Neural cell (in vitro differentiated cells): ENCODE results near the gene ADGRL1. TPM values are rescaled to one million over a fixed set of nuclear protein-coding genes. Genes with fewer than 3 reads are reported as not detected.
"Not testable (repeated sequence)": the region's sequence is repeated elsewhere in the genome, so short reads cannot be mapped to it uniquely, and the experiment has no call there.

ENCODE experiments used
- H2AFZ ChIP-seq: fragments of 200-600, 300-800 bp; sonication (generic), shearing (Covaris generic); 2 replicates; pipeline ENCODE4 v1.6.0; 2014; ENCODE audit warnings: low read depth, mild to moderate bottlenecking, antibody characterized with exemption, low read length, moderate library complexity
- H3F3A ChIP-seq: fragments of 200-600 bp; shearing (Covaris generic); 2 replicates; pipeline ENCODE4 v1.6.1; 2016; ENCODE audit warnings: mild to moderate bottlenecking, moderate library complexity, mixed read lengths, antibody characterized with exemption, low read length; ENCODE audit not compliant: insufficient read depth, poor library complexity, severe bottlenecking
- H3K27ac ChIP-seq: fragments of 200-600, 300-800 bp; sonication (generic), shearing (Covaris generic); 2 replicates; pipeline ENCODE4 v1.5.1; 2014; ENCODE audit warnings: mild to moderate bottlenecking, low read length, moderate library complexity
- H3K27me3 ChIP-seq: fragments of 300-800, 200-600 bp; sonication (generic), shearing (Covaris generic); 2 replicates; pipeline ENCODE4 v1.6.0; 2014; ENCODE audit warnings: mild to moderate bottlenecking, low read depth, low read length, moderate library complexity; ENCODE audit not compliant: insufficient read depth
- H3K36me3 ChIP-seq: fragments of 300-800, 200-600 bp; sonication (generic), shearing (Covaris generic); 2 replicates; pipeline ENCODE4 v1.5.1; 2014; ENCODE audit warnings: mild to moderate bottlenecking, antibody characterized with exemption, low read length, moderate library complexity; ENCODE audit not compliant: insufficient read depth
- H3K4me2 ChIP-seq: fragments of 300-800, 200-600 bp; sonication (generic), shearing (Covaris generic); 2 replicates; pipeline ENCODE4 v1.6.0; 2014; ENCODE audit warnings: mild to moderate bottlenecking, low read length
- H3K4me3 ChIP-seq: fragments of 300-800, 200-600 bp; sonication (generic), shearing (Covaris generic); 2 replicates; pipeline ENCODE4 v1.5.1; 2014; ENCODE audit warnings: mild to moderate bottlenecking, low read length, moderate library complexity
- H3K79me2 ChIP-seq: fragments of 200-600 bp; shearing (Covaris generic); replicated peaks from 2 replicates; pipeline ENCODE4 v1.6.0; 2014; ENCODE audit warnings: mild to moderate bottlenecking, low read length, moderate library complexity; ENCODE audit not compliant: insufficient read depth
- H3K9ac ChIP-seq: fragments of 300-800, 200-600 bp; sonication (generic), shearing (Covaris generic); 2 replicates; pipeline ENCODE4 v1.6.1; 2016; ENCODE audit warnings: mild to moderate bottlenecking, low read length, mixed read lengths
- H3K9me2 ChIP-seq: fragments of 200-600 bp; shearing (Covaris generic); 2 replicates; pipeline ENCODE4 v1.6.1; 2016; ENCODE audit warnings: mild to moderate bottlenecking, low read length, mixed read lengths; ENCODE audit not compliant: insufficient read depth
- H3K9me3 ChIP-seq: fragments of 200-600, 300-800 bp; sonication (generic), shearing (Covaris generic); 2 replicates; pipeline ENCODE4 v1.6.1; 2016; ENCODE audit warnings: mild to moderate bottlenecking, mixed run types, low read length, moderate library complexity, mixed read lengths
- H4K20me1 ChIP-seq: fragments of 200-600 bp; shearing (Covaris generic); 2 replicates; pipeline ENCODE4 v1.6.1; 2016; ENCODE audit warnings: mild to moderate bottlenecking, mixed run types; ENCODE audit not compliant: insufficient read depth
- EP300 ChIP-seq: fragments of 450-650 bp; conservative IDR thresholded peaks from 2 replicates; pipeline ENCODE4 v1.6.1; 2014; ENCODE audit warnings: antibody characterized with exemption, mild to moderate bottlenecking, moderate library complexity; ENCODE audit not compliant: poor library complexity, severe bottlenecking
- MXI1 ChIP-seq: fragments of 450-650 bp; conservative IDR thresholded peaks from 2 replicates; pipeline ENCODE4 v1.6.1; 2014; ENCODE audit warnings: antibody characterized with exemption, mild to moderate bottlenecking; ENCODE audit not compliant: poor library complexity, severe bottlenecking
- POLR2AphosphoS5 ChIP-seq: IDR thresholded peaks from 2 replicates; pipeline ENCODE4 v1.6.1; 2012
- SMC3 ChIP-seq: fragments of 450-650 bp; conservative IDR thresholded peaks from 2 replicates; pipeline ENCODE4 v1.6.1; 2014; ENCODE audit warnings: antibody characterized with exemption, mild to moderate bottlenecking, moderate library complexity; ENCODE audit not compliant: poor library complexity
- polyA minus RNA-seq: library from RNA; depleted of rRNA, polyadenylated mRNA; stranded (reverse); fragments of >200 nt; gene quantifications from 2 replicates; pipeline ENCODE4 v1.2.3, GENCODE V29; 2014
- polyA plus RNA-seq: library from polyadenylated mRNA; depleted of rRNA; stranded (reverse); fragments of >200 nt; gene quantifications from 2 replicates; pipeline ENCODE4 v1.2.3, GENCODE V29; 2014
- TF ChIP-seq, protein P1 (sequence below): IDR thresholded peaks from 2 replicates; pipeline ENCODE4 v1.6.1; 2012; ENCODE audit warnings: borderline replicate concordance

Gene ADGRL1
- polyA plus RNA-seq = 22.2 and 28.5 TPM in 2 replicates
- 90.3 and 92.8 TPM in 2 replicates for polyA minus RNA-seq

DNA sequence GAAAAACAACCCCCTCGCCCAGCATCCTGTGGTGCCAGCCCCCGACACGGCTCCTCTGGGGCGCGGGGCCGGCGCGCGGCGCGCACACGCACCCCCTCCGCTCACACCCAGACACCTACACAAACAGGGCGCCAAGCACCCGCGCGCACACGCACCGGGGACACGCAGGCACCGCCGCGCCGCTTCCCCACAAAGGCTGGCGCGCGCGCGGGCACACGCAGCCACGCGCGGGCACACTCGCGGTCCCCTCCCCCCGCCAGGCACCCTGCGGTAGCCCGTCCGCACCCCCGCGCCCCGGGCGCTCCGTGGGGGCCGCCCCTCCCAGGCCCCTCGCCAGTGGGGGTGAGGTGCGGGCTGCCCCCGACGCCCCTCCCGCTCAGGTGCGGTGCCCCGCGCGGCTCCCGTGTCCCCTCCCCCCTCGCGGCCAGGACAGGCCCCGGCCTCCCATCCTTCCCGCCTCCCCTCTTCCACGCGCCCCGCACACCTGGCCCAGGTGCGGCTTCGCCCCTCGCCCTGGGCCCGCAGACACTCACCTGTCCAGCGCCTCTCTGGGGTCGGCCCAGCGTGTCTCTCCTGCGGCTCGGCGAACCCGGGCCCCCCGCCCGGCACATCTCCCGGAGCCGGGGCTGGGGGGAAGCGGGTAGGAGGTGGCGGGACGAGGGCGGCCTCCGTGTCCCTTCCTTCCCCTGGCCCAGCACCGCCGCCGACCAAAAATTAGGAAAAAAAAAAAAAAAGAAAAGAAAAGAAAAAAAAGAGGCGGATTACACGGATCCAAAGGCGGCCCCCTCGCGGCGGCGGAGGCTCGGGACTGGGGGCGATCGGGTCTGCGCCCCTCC, at the start of gene ADGRL1:
Gene ADGRL1, minus strand, starts transcription at position 718 of the 836 bp plus-strand sequence. CDS start 22,567 bp downstream, outside the sequence.
- not testable (repeated sequence) for H4K20me1 ChIP-seq, H3K9me3 ChIP-seq, H3F3A ChIP-seq, H2AFZ ChIP-seq, H3K27me3 ChIP-seq, H3K9me2 ChIP-seq, H3K36me3 ChIP-seq
- Histone ChIP-seq H3K4me3 (peak within 1 kb of the TSS; percentile 75), H3K27ac (peak within 1 kb of the TSS; percentile 90), H3K9ac (peak within 1 kb of the TSS; percentile 88), H3K4me2 (peak within 1 kb of the TSS; percentile 46), H3K79me2 (peaks cover 32% of the 10 kb centered on the region)
- peak; percentile 34 for TF ChIP-seq EP300
- peak; percentile 59 for TF ChIP-seq MXI1
- peak; percentile 47 for TF ChIP-seq POLR2AphosphoS5
- peak; percentile 22 for TF ChIP-seq SMC3
- TF ChIP-seq, protein P1, sequence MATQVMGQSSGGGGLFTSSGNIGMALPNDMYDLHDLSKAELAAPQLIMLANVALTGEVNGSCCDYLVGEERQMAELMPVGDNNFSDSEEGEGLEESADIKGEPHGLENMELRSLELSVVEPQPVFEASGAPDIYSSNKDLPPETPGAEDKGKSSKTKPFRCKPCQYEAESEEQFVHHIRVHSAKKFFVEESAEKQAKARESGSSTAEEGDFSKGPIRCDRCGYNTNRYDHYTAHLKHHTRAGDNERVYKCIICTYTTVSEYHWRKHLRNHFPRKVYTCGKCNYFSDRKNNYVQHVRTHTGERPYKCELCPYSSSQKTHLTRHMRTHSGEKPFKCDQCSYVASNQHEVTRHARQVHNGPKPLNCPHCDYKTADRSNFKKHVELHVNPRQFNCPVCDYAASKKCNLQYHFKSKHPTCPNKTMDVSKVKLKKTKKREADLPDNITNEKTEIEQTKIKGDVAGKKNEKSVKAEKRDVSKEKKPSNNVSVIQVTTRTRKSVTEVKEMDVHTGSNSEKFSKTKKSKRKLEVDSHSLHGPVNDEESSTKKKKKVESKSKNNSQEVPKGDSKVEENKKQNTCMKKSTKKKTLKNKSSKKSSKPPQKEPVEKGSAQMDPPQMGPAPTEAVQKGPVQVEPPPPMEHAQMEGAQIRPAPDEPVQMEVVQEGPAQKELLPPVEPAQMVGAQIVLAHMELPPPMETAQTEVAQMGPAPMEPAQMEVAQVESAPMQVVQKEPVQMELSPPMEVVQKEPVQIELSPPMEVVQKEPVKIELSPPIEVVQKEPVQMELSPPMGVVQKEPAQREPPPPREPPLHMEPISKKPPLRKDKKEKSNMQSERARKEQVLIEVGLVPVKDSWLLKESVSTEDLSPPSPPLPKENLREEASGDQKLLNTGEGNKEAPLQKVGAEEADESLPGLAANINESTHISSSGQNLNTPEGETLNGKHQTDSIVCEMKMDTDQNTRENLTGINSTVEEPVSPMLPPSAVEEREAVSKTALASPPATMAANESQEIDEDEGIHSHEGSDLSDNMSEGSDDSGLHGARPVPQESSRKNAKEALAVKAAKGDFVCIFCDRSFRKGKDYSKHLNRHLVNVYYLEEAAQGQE = peak; percentile 30

DNA sequence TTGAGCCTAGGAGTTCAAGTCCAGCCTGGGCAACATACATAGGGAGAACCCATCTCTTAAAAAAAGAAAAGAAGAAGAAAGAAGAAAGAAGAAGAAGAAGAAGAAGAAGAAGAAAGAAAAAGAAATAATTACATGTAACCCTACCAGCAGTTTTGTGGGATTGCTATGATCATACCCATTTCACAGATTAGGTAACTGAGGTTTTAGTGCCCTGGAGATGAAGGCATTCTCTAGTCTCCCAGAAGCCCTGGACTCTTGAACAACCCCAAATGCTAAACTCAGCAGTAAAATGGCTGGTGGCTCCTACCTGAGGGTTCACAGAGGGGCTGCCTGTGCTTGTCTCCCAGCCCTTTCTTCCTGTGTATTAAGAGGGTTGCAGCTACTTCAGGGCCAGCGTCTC, 49.3 kb upstream of the ADGRL1 start:
- H2AFZ ChIP-seq, H3K36me3 ChIP-seq, H3K27me3 ChIP-seq, H3K79me2 ChIP-seq, H3K9me2 ChIP-seq, H4K20me1 ChIP-seq, H3K27ac ChIP-seq, H3K9me3 ChIP-seq, H3K4me2 ChIP-seq, H3F3A ChIP-seq, H3K9ac ChIP-seq, H3K4me3 ChIP-seq: not testable (repeated sequence)

DNA sequence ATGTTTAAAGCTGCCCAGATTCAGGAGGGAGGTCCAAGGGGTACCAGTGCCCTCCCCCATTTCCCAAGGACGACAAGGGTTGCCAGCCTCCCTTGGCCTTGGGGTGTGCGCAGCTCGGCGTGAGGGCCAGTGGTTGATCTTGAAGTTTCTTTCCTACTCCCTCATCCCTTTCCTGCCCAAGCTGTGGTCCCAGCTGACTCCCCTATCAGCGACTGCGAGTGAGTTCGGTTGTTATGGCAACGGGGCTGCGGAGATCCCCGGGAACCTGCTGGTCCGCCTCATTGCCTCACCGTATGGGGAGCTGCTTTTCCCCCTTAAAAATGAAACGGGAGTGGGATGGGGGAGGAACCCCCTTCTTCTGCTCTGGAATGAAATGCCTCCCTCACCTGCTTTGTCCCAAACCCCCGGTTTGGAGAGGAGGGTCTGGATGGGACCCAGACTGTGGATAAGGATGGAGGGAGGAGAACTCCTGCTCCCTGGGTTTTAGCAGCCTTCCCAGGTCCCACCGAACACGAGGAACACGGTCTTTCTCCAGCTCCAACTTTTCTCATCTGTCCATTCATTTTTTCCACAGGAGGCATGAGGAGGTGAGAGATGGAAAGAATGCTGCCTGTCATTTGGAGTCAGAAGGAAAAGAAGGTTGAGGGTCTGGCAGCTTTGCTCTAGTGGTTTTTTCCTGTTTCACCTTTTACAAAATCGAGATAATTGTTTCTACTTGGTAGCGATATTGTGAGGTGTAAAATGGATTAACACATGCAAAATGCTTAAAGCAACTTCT, 48.0 kb upstream of the ADGRL1 start:
- H3F3A ChIP-seq, H3K27me3 ChIP-seq, H3K9me2 ChIP-seq, H3K79me2 ChIP-seq, H3K36me3 ChIP-seq, H2AFZ ChIP-seq, H3K4me2 ChIP-seq, H4K20me1 ChIP-seq, H3K9me3 ChIP-seq: not testable (repeated sequence)
- peak overlapping the region; percentile 51 for H3K27ac ChIP-seq
- TF ChIP-seq MXI1 (peak; percentile 46), SMC3 (peak; percentile 43)
- H3K9ac ChIP-seq = peak overlapping the region; percentile 34
- H3K4me3 ChIP-seq = peak overlapping the region; percentile 58

DNA sequence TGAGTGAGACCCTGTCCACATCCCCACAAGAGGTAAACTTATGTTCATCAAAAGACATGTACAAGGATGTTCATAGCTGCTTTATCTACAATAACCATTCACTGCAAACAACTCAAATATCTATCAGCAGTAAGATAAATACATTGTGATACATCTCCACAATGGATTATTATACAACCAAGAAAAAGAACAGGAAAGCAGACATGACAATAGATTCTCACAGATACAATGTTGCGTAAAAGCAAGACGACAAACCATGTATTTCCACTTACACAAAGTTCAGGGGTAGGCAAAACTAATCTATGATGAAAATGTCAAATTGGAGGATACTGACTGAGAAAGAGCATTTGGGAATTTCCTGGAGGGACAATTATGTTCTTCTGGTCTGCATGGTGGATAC, 46.2 kb upstream of the ADGRL1 start:
- not testable (repeated sequence) for H3K27ac ChIP-seq, H3K9me2 ChIP-seq, H3K9me3 ChIP-seq, H2AFZ ChIP-seq, H3F3A ChIP-seq, H4K20me1 ChIP-seq, H3K36me3 ChIP-seq, H3K4me3 ChIP-seq, H3K9ac ChIP-seq, H3K79me2 ChIP-seq, H3K4me2 ChIP-seq, H3K27me3 ChIP-seq
